GM12878 (cell line): Measurements from ENCODE around the gene JMJD6. TPM values are rescaled to one million over a fixed set of nuclear protein-coding genes. Genes with fewer than 3 reads are reported as not detected.

ENCODE experiments used
- ATAC-seq: fragments of 200-7000 bp; cut with Tn5 transposase; 3 replicates; pipeline ENCODE4 v1.9.1; 2020; ENCODE audit warnings: mild to moderate bottlenecking, moderate library complexity
- BruUV-seq: library from RNA; stranded (reverse); fragments of 400-500 nt; replicated peaks from 2 replicates; lab custom pipeline; 2021; lab: Mats Ljungman, UMichigan
- CTCF ChIA-PET: fragments of 300-600 bp; sonication (Branson Sonifier 250); formaldehyde crosslinking; extraction: SDS; loops from one replicate; lab custom pipeline; 2021; ENCODE audit warnings: inconsistent platforms; lab: Yijun Ruan, JAX
- POLR2A ChIA-PET: fragments of 350-600 bp; formaldehyde crosslinking; extraction: SDS; loops from one replicate; lab custom pipeline; 2021; ENCODE audit warnings: inconsistent platforms; lab: Charles Lee
- RAD21 ChIA-PET: fragments of 300-600 bp; sonication (Branson Sonifier 250); formaldehyde crosslinking; loops from one replicate; lab custom pipeline; 2023; ENCODE audit warnings: antibody characterized with exemption; ENCODE audit not compliant: unreplicated experiment; lab: Charles Lee
- SMC1A ChIA-PET: fragments of 300-600 bp; sonication (Branson Sonifier 250); formaldehyde crosslinking; loops from one replicate; lab custom pipeline; 2023; ENCODE audit not compliant: unreplicated experiment, uncharacterized antibody; lab: Charles Lee
- DNase-seq: peaks from one replicate; pipeline ENCODE4 v3.0.0-alpha.2; 2011; ENCODE audit warnings: low read depth, low spot score
- FAIRE-seq: peaks from 3 replicates; lab custom pipeline; 2011; peaks lifted over from hg19 to GRCh38; lab: Jason Lieb, UNC
- H2AFZ ChIP-seq: 2 replicates; pipeline ENCODE4 v1.6.0; 2011; ENCODE audit warnings: low read depth, low read length, control low read depth; ENCODE audit not compliant: control insufficient read depth
- H3K27ac ChIP-seq: 2 replicates; pipeline ENCODE4 v1.5.1; 2011; ENCODE audit warnings: control low read depth; ENCODE audit not compliant: control insufficient read depth, insufficient read depth
- H3K27me3 ChIP-seq, 2 experiments: replicated peaks in 1 of 2; 2 replicates each; pipeline versions ENCODE4 v1.6.0 to v1.6.1; 2011; ENCODE audit warnings: low read length in 1 of 2; ENCODE audit not compliant: control insufficient read depth in 2 of 2, insufficient read depth in 2 of 2
- H3K36me3 ChIP-seq, 2 experiments: 2 replicates each; pipeline ENCODE4 v1.5.1; 2011; ENCODE audit warnings: low read length in 1 of 2; ENCODE audit not compliant: control insufficient read depth in 2 of 2, insufficient read depth in 2 of 2
- H3K4me1 ChIP-seq: 2 replicates; pipeline ENCODE4 v1.6.1; 2011; ENCODE audit warnings: mild to moderate bottlenecking, low read length, moderate library complexity, mixed read lengths; ENCODE audit not compliant: control insufficient read depth, insufficient read depth
- H3K4me2 ChIP-seq: 2 replicates; pipeline ENCODE4 v1.6.0; 2011; ENCODE audit warnings: control low read depth; ENCODE audit not compliant: control insufficient read depth, insufficient read depth
- H3K4me3 ChIP-seq: fragments of 200-600 bp; sonication (generic); 2 replicates; pipeline ENCODE4 v1.5.1; 2016
- H3K79me2 ChIP-seq: 2 replicates; pipeline ENCODE4 v1.6.0; 2011; ENCODE audit warnings: low read length; ENCODE audit not compliant: control insufficient read depth, insufficient read depth
- H3K9ac ChIP-seq: 2 replicates; pipeline ENCODE4 v1.8.0; 2011; ENCODE audit warnings: low read length, control low read depth, mixed read lengths; ENCODE audit not compliant: control insufficient read depth, insufficient read depth
- H3K9me3 ChIP-seq: replicated peaks from 3 replicates; pipeline ENCODE4 v1.5.1; 2011; ENCODE audit warnings: mild to moderate bottlenecking, low read length; ENCODE audit not compliant: control insufficient read depth, insufficient read depth
- H4K20me1 ChIP-seq: 2 replicates; pipeline ENCODE4 v1.6.0; 2011; ENCODE audit not compliant: control insufficient read depth, insufficient read depth
- BCL3 ChIP-seq: IDR thresholded peaks from 2 replicates; pipeline ENCODE4 v1.6.1; 2011; ENCODE audit warnings: borderline replicate concordance, low read depth, mild to moderate bottlenecking, moderate library complexity, low read length; ENCODE audit not compliant: insufficient read depth, poor library complexity, severe bottlenecking
- HDAC2 ChIP-seq: fragments of 200-600 bp; sonication (generic); IDR thresholded peaks from 2 replicates; pipeline ENCODE4 v1.6.1; 2017
- HSF1 ChIP-seq: fragments of 150-350 bp; IDR thresholded peaks from 2 replicates; pipeline ENCODE4 v1.6.1; 2014; ENCODE audit warnings: mild to moderate bottlenecking, low read depth, low read length
- MEF2A ChIP-seq: IDR thresholded peaks from 2 replicates; pipeline ENCODE4 v1.6.1; 2011; ENCODE audit warnings: low read depth, mild to moderate bottlenecking, low read length, moderate library complexity; ENCODE audit not compliant: insufficient read depth
- PRDM15 ChIP-seq: fragments of 450-650 bp; formaldehyde crosslinking; IDR thresholded peaks from 2 replicates; pipeline ENCODE4 v1.4.0; 2020; ENCODE audit warnings: mild to moderate bottlenecking, moderate library complexity
- RELA ChIP-seq: fragments of 450-650 bp; IDR thresholded peaks from 2 replicates; pipeline ENCODE4 v1.8.0; 2014; ENCODE audit warnings: borderline replicate concordance; ENCODE audit not compliant: partially characterized antibody
- SMC3 ChIP-seq: IDR thresholded peaks from 2 replicates; pipeline ENCODE4 v1.6.1; 2011; ENCODE audit warnings: low read length, improper control_type of control experiment, borderline replicate concordance
- WGBS: methylation state at CpG from one replicate; pipeline ENCODE4 v1.1.6; 2016; ENCODE audit warnings: low lambda C conversion rate; ENCODE audit not compliant: insufficient replicate concordance, insufficient coverage; ENCODE audit errors: missing lambda C conversion rate; 5-methylcytosine and 5-hydroxymethylcytosine counted together
- in situ Hi-C: fragments of 300-500 bp; cut with MboI; formaldehyde crosslinking; loops from 9 replicates; pipeline ENCODE4 v1.14.3; 2018; ENCODE audit warnings: mixed read lengths
- intact Hi-C: fragments of 100-400 bp; cut with micrococcal nuclease; formaldehyde crosslinking; loops from one replicate; pipeline ENCODE4 v1.14.2; 2022; ENCODE audit not compliant: unreplicated experiment
- polyA plus RNA-seq, 11 experiments: library from polyadenylated mRNA; depleted of rRNA in 4 of 11; unstranded in 6 of 11; stranded (reverse) in 5 of 11; fragments of >200 nt; fragmentation: Nextera tagmentation in 4 of 11; fragmentation: Illumina TruSeq in 1 of 11; extraction: Ambion mirVana in 4 of 11; extraction: Trizol in 1 of 11; gene quantifications; 1 replicate in 1 of 11; 2 replicates in 10 of 11; pipeline versions ENCODE4 v1.2.1 to v1.2.3, GENCODE V29; 2011 to 2016; ENCODE audit warnings: inconsistent platforms in 2 of 11, missing spikeins in 2 of 11, low read depth in 1 of 11
- total RNA-seq, 4 experiments: library from RNA; depleted of rRNA in 3 of 4; stranded (reverse); fragments of >200 nt in 3 of 4; fragmentation: Illumina TruSeq in 1 of 4; extraction: Trizol in 1 of 4; gene quantifications; 2 replicates each; pipeline versions ENCODE4 v1.2.1 to v1.2.3, GENCODE V29; 2013 to 2021

JMJD6 gene
- total and polyA plus RNA-seq, 10 of the 15 experiments (the other 5 are each of a cell fraction or from before 2014, with no cell fraction given) = 1.2 to 36.0 (median 22.2) TPM

- Histone ChIP-seq H4K20me1 (no peaks in the 10 kb centered on the region), H3K9me3 (no peaks in the 10 kb centered on the region), H2AFZ (no peak overlapping the region), H3K79me2 (no peaks in the 10 kb centered on the region), H3K4me1 (peaks cover 22% of the 10 kb centered on the region), H3K27ac (no peak overlapping the region), H3K36me3 (no peaks in the 10 kb centered on the region), H3K4me3 (no peak overlapping the region), H3K27me3 (no peaks in the 10 kb centered on the region), H3K9ac (no peak overlapping the region), H3K4me2 (no peak overlapping the region)
- intact Hi-C loops = loop anchor here (10.0 kb wide), 1 partner anchor 130 kb away; a partner anchor contains a TSS
- CTCF ChIA-PET = interaction anchor here (1.6 to 2.4 kb wide), 2 partner anchors 14 to 20 kb away, joined by 5 to 12 read pairs; no protein-coding TSS in a partner anchor
- no peak for FAIRE-seq
- DNase-seq = no peak
- 78% methylated on average over 16 of the region's 16 CpGs for WGBS
- in situ Hi-C loops = no loop called here
- RAD21 ChIA-PET = no interaction called here
- BruUV-seq = no TSS peak
- POLR2A ChIA-PET = no interaction called here
- TF ChIP-seq PRDM15 (CRISPR knock-in tag) (no peak), MEF2A (no peak), BCL3 (no peak), HDAC2 (no peak), HSF1 (no peak), RELA (no peak), SMC3 (no peak)
- SMC1A ChIA-PET = interaction anchor here (1.8 kb wide), 1 partner anchor 14 kb away, joined by 9 read pairs; no protein-coding TSS in a partner anchor
- no peak for ATAC-seq
Measured at GRCh38 chr17:76695059-76695831, 31.2 kb downstream of the JMJD6 start.
